A673 (cell line): ENCODE data around the gene PPP1R8. TPM values are rescaled to one million over a fixed set of nuclear protein-coding genes. Genes with fewer than 3 reads are reported as not detected.

Source experiments
- BruUV-seq: library from RNA; stranded (reverse); fragments of 400-500 nt; replicated peaks from 2 replicates; lab custom pipeline; 2021; lab: Mats Ljungman, UMichigan
- CTCF ChIA-PET: fragments of 300-600 bp; sonication (Branson Sonifier 250); formaldehyde crosslinking; loops from one replicate; lab custom pipeline; 2022; ENCODE audit warnings: antibody characterized with exemption; lab: Charles Lee
- POLR2A ChIA-PET: fragments of 300-600 bp; sonication (Branson Sonifier 250); formaldehyde crosslinking; loops from one replicate; lab custom pipeline; 2022; ENCODE audit warnings: antibody characterized with exemption; ENCODE audit not compliant: low non-redundant PET; lab: Charles Lee
- DNase-seq: peaks from one replicate; pipeline ENCODE4 v3.0.0-alpha.2; 2015; ENCODE audit warnings: low spot score
- H3K27ac ChIP-seq: fragments of 200-600 bp; sonication (generic); 2 replicates; pipeline ENCODE4 v1.5.1; 2016; ENCODE audit warnings: mixed run types, low read depth, mild to moderate bottlenecking, mixed read lengths, antibody characterized with exemption, low read length; ENCODE audit not compliant: poor library complexity, severe bottlenecking
- H3K27me3 ChIP-seq: fragments of 200-600 bp; sonication (generic); replicated peaks from 2 replicates; pipeline ENCODE4 v1.6.1; 2017; ENCODE audit warnings: mixed run types, low read depth, mild to moderate bottlenecking, mixed read lengths, antibody characterized with exemption, low read length; ENCODE audit not compliant: insufficient read depth, poor library complexity
- H3K36me3 ChIP-seq: fragments of 200-600 bp; sonication (generic); 2 replicates; pipeline ENCODE4 v1.6.1; 2016; ENCODE audit warnings: mixed run types, mild to moderate bottlenecking, mixed read lengths, antibody characterized with exemption, low read length; ENCODE audit not compliant: insufficient read depth, poor library complexity, severe bottlenecking
- H3K4me1 ChIP-seq: fragments of 200-600 bp; sonication (generic); 2 replicates; pipeline ENCODE4 v1.6.1; 2017; ENCODE audit warnings: mixed run types, mild to moderate bottlenecking, mixed read lengths, antibody characterized with exemption, low read length; ENCODE audit not compliant: insufficient read depth, poor library complexity, severe bottlenecking
- H3K4me3 ChIP-seq: fragments of 200-600 bp; sonication (generic); 2 replicates; pipeline ENCODE4 v1.5.1; 2016; ENCODE audit warnings: low read depth, mixed run types, mild to moderate bottlenecking, mixed read lengths, low read length; ENCODE audit not compliant: poor library complexity, severe bottlenecking
- H3K9me3 ChIP-seq: fragments of 200-600 bp; sonication (generic); 2 replicates; pipeline ENCODE4 v1.6.1; 2016; ENCODE audit warnings: mixed run types, low read depth, mild to moderate bottlenecking, mixed read lengths, antibody characterized with exemption, low read length; ENCODE audit not compliant: poor library complexity, severe bottlenecking
- CTCF ChIP-seq: fragments of 300-800, 200-600 bp; sonication (generic); conservative IDR thresholded peaks from 2 replicates; pipeline ENCODE4 v1.5.1; 2017; ENCODE audit warnings: low read depth, mild to moderate bottlenecking, antibody characterized with exemption, low read length, moderate library complexity, mixed read lengths
- EZH2 ChIP-seq: fragments of 200-600 bp; sonication (generic); IDR thresholded peaks from 2 replicates; pipeline ENCODE4 v1.6.1; 2017; ENCODE audit warnings: borderline replicate concordance, low read depth, mild to moderate bottlenecking, mixed read lengths, antibody characterized with exemption, low read length; ENCODE audit not compliant: poor library complexity, severe bottlenecking
- intact Hi-C: fragments of 100-400 bp; cut with micrococcal nuclease; formaldehyde crosslinking; loops from one replicate; pipeline ENCODE4 v1.10.0; 2022; ENCODE audit not compliant: unreplicated experiment
- total RNA-seq: library from RNA; stranded (reverse); gene quantifications from 2 replicates; pipeline ENCODE4 v1.2.3, GENCODE V29; 2021

Gene PPP1R8
- total RNA-seq, 1 experiment from 2014 or later: 60.9 TPM

DNA sequence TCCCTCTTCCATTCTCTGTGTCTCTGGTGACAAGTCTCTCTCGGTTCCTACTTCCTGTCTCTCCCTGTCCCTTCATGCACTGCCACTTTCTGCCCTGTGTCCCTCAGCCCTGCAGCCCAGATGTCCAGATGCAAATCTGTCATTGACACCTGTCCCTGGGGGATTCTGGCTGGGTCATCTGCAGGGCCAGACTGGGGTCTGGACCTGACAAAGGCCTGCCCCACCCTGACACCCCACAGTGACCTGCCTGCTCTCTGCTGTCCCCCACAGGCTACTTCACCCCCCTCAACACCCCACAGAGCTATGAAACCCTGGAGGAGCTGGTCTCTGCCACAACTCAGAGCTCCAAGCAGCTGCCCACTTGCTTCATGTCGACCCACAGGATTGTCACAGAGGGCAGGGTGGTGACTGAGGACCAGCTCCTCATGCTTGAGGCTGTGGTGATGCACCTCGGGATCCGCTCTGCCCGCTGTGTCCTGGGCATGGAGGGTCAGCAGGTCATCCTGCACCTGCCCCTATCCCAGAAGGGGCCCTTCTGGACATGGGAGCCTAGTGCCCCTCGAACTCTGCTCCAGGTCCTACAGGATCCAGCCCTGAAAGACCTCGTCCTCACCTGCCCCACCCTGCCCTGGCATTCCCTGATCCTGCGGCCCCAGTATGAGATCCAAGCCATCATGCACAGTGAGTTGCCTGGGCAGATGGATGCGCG, 48.9 kb downstream of the PPP1R8 start:
- no TSS peak for BruUV-seq
- DNase-seq: no peak
- Histone ChIP-seq H3K9me3 (no peaks in the 10 kb centered on the region), H3K27me3 (no peaks in the 10 kb centered on the region), H3K27ac (no peak overlapping the region), H3K36me3 (no peaks in the 10 kb centered on the region), H3K4me3 (no peak overlapping the region), H3K4me1 (no peaks in the 10 kb centered on the region)
- CTCF ChIA-PET: no interaction called here
- POLR2A ChIA-PET: no interaction called here
- intact Hi-C loops: no loop called here
- TF ChIP-seq EZH2 (no peak), CTCF (no peak)

GRCh38 chr1:27882543-27882903, 51.9 kb downstream of the PPP1R8 start:
- BruUV-seq: no TSS peak
- POLR2A ChIA-PET: no interaction called here

DNA sequence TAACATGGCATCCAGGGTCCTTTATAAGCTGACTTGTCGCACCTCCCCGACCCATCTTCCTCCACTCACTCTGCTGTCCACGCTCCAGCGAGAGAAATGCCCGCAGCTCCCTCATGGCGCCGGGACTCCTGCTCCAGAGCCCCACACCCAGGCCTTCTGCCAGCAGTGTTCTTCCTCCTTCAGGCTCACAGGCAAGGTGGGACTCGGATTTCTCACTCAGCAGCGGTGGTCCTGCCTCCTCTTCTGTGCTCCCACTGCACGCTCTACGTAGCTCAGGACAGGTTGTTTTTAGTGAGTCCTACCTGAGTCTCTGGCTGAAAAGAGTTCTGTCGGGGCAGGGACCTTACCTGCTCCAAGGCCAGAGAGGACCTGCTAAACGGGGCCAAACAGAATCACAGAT, 53.0 kb downstream of the PPP1R8 start:
- Histone ChIP-seq H3K4me3 (no peak overlapping the region), H3K36me3 (no peaks in the 10 kb centered on the region), H3K9me3 (no peaks in the 10 kb centered on the region), H3K4me1 (no peaks in the 10 kb centered on the region), H3K27ac (no peak overlapping the region), H3K27me3 (no peaks in the 10 kb centered on the region)
- TF ChIP-seq CTCF (no peak), EZH2 (no peak)
- DNase-seq: no peak
- intact Hi-C loops: no loop called here
- POLR2A ChIA-PET: no interaction called here
- CTCF ChIA-PET: no interaction called here
- BruUV-seq: no TSS peak

More at GRCh38 chr1:27882543-27882903, 51.9 kb downstream of the PPP1R8 start:
- Histone ChIP-seq H3K4me3 (no peak overlapping the region), H3K27me3 (no peaks in the 10 kb centered on the region), H3K36me3 (no peaks in the 10 kb centered on the region), H3K9me3 (no peaks in the 10 kb centered on the region), H3K27ac (no peak overlapping the region), H3K4me1 (no peaks in the 10 kb centered on the region)
- CTCF ChIA-PET: no interaction called here
- no peak for DNase-seq
- intact Hi-C loops: no loop called here
- no peak for TF ChIP-seq CTCF
- TF ChIP-seq EZH2: no peak
